Vagina (tissue), 2 donors: ENCODE measurements around the gene PLPP2. TPM values are rescaled to one million over a fixed set of nuclear protein-coding genes. Genes with fewer than 3 reads are reported as not detected.

ENCODE experiments used
- DNase-seq, 2 donors: peaks; one replicate each; pipeline ENCODE4 v3.0.0-alpha.2; 2017; ENCODE audit errors: extremely low spot score in 2 of 2
- H3K27ac ChIP-seq: fragments of 200-600 bp; sonication (generic); one replicate; pipeline ENCODE4 v1.5.1; 2019
- H3K27me3 ChIP-seq: fragments of 200-600 bp; sonication (generic); one replicate; pipeline ENCODE4 v1.5.1; 2019
- H3K36me3 ChIP-seq, 2 donors: fragments of 200-600 bp; sonication (generic); one replicate each; pipeline ENCODE4 v1.5.1; 2017 to 2019
- H3K4me1 ChIP-seq: fragments of 200-600 bp; sonication (generic); one replicate; pipeline ENCODE4 v1.5.1; 2019
- H3K4me3 ChIP-seq, 2 donors: fragments of 200-600 bp; sonication (generic); 1 replicate in 1 of 2; 2 replicates in 1 of 2; pipeline ENCODE4 v1.5.1; 2016 to 2019
- H3K9me3 ChIP-seq: fragments of 200-600 bp; sonication (generic); one replicate; pipeline ENCODE4 v1.5.1; 2019
- CTCF ChIP-seq, 3 experiments: fragments of 450-650 bp in 2 of 3; fragments of 200-600 bp in 1 of 3; sonication (generic) in 1 of 3; IDR thresholded peaks; one replicate each; pipeline ENCODE4 v1.5.1; 2017 to 2019; ENCODE audit warnings: antibody characterized with exemption in 3 of 3, mild to moderate bottlenecking in 2 of 3, moderate library complexity in 2 of 3
- POLR2A ChIP-seq, 2 donors: fragments of 450-650 bp; IDR thresholded peaks; one replicate each; pipeline ENCODE4 v1.6.1; 2017; ENCODE audit warnings: antibody characterized with exemption in 2 of 2, mild to moderate bottlenecking in 2 of 2, moderate library complexity in 2 of 2
- POLR2AphosphoS5 ChIP-seq, 2 donors: sonication (generic); formaldehyde crosslinking; IDR thresholded peaks; one replicate each; pipeline ENCODE4 v1.9.0; 2017; ENCODE audit warnings: antibody characterized with exemption in 2 of 2, mild to moderate bottlenecking in 2 of 2, low read depth in 1 of 2; ENCODE audit not compliant: insufficient read depth in 1 of 2
- intact Hi-C: fragments of 100-400 bp; cut with DNase I; formaldehyde crosslinking; loops from one replicate; pipeline ENCODE4 v1.15.1; 2023
- total RNA-seq: library from RNA; depleted of rRNA; stranded (reverse); fragments of >200 nt; gene quantifications from one replicate; pipeline ENCODE4 v1.2.3, GENCODE V29; 2016

The PLPP2 gene
- total RNA-seq, 1 donor from 2014 or later, result 49.4 TPM

GRCh38 chr19:306151-306900, 15.1 kb upstream of the PLPP2 start:
- TF ChIP-seq POLR2AphosphoS5 (IDR thresholded peaks at IDR 0.05; ENCODE audit: insufficient read depth in 1 of 2, low read depth in 1 of 2) (no peak), CTCF (IDR thresholded peaks at IDR 0.05) (no peak), POLR2A (IDR thresholded peaks at IDR 0.05) (no peak)
- intact Hi-C loops, result no loop called here
- H3K36me3 ChIP-seq, result peaks cover 4 to 40% of the 10 kb centered on the region in 2 donors

GRCh38 chr19:305240-306150, 14.3 kb upstream of the PLPP2 start:
- TF ChIP-seq POLR2A (IDR thresholded peaks at IDR 0.05) (no peak), CTCF (IDR thresholded peaks at IDR 0.05) (no peak), POLR2AphosphoS5 (IDR thresholded peaks at IDR 0.05; ENCODE audit: insufficient read depth in 1 of 2, low read depth in 1 of 2) (no peak)
- Histone ChIP-seq H3K9me3 (no peaks in the 10 kb centered on the region), H3K27ac (no peak overlapping the region), H3K36me3 (peaks cover 4 to 32% of the 10 kb centered on the region in 2 donors), H3K4me1 (no peaks in the 10 kb centered on the region), H3K27me3 (no peaks in the 10 kb centered on the region), H3K4me3 (no peak overlapping the region)
- no peak for DNase-seq
- intact Hi-C loops, result no loop called here

More at GRCh38 chr19:306151-306900, 15.1 kb upstream of the PLPP2 start:
- no peak for DNase-seq
- no peaks in the 10 kb centered on the region for H3K9me3 ChIP-seq
- no peak overlapping the region for H3K27ac ChIP-seq
- no peaks in the 10 kb centered on the region for H3K27me3 ChIP-seq
- no peak overlapping the region for H3K4me3 ChIP-seq
- H3K4me1 ChIP-seq, result no peaks in the 10 kb centered on the region

GRCh38 chr19:296476-297225, 5.4 kb upstream of the PLPP2 start:
- no peaks in the 10 kb centered on the region for H3K27me3 ChIP-seq
- TF ChIP-seq POLR2A (IDR thresholded peaks at IDR 0.05), result no peak
- TF ChIP-seq POLR2AphosphoS5 (IDR thresholded peaks at IDR 0.05; ENCODE audit: insufficient read depth in 1 of 2, low read depth in 1 of 2), result no peak
- TF ChIP-seq CTCF (IDR thresholded peaks at IDR 0.05), result no peak
- no peak overlapping the region for H3K27ac ChIP-seq
- H3K36me3 ChIP-seq, result no peaks in the 10 kb centered on the region
- peaks cover 29% of the 10 kb centered on the region for H3K4me1 ChIP-seq
- intact Hi-C loops, result no loop called here
- no peak for DNase-seq
- no peak overlapping the region for H3K4me3 ChIP-seq
- no peaks in the 10 kb centered on the region for H3K9me3 ChIP-seq

- Histone ChIP-seq H3K36me3 (no peaks in the 10 kb centered on the region), H3K27me3 (no peaks in the 10 kb centered on the region), H3K27ac (no peak overlapping the region), H3K4me1 (peaks cover 33% of the 10 kb centered on the region), H3K4me3 (no peak overlapping the region), H3K9me3 (no peaks in the 10 kb centered on the region)
- TF ChIP-seq CTCF (IDR thresholded peaks at IDR 0.05), result no peak
- no peak for TF ChIP-seq POLR2A (IDR thresholded peaks at IDR 0.05)
- TF ChIP-seq POLR2AphosphoS5 (IDR thresholded peaks at IDR 0.05; ENCODE audit: insufficient read depth in 1 of 2, low read depth in 1 of 2), result no peak
- intact Hi-C loops, result no loop called here
- DNase-seq, result no peak
These were observed 4.6 kb upstream of the PLPP2 start for GRCh38 chr19:295687-296370.
